ENCODE results near the gene ANXA2R.

ANXA2R gene

GRCh38 chr5:43008363-43009153 lies 31.6 kb downstream of the ANXA2R start:
- CTCF ChIA-PET, result interaction anchor here (0.5 to 3.2 kb wide), 7 partner anchors 12 to 1180 kb away, joined by 3 to 14 read pairs (median 4); no protein-coding TSS in a partner anchor
- Histone ChIP-seq H3K36me3 (ENCODE audit: control insufficient read depth in 2 of 2, insufficient read depth in 1 of 2, low read length in 2 of 2) (no peaks in the 10 kb centered on the region), H3K4me3 (ENCODE audit: low read depth, low read length) (peak overlapping the region; percentile 50), H3K9me3 (ENCODE audit: control insufficient read depth, insufficient read depth, low read depth, low read length) (no peaks in the 10 kb centered on the region), H3K4me1 (ENCODE audit: control insufficient read depth, insufficient read depth, low read length) (peaks cover 3% of the 10 kb centered on the region; the same call in 1 of the 2 replicates), H3K27ac (ENCODE audit: extremely low read depth, low read depth, low read length) (peak overlapping the region; percentile 75)
- POLR2A ChIA-PET, result interaction anchor here (1.1 to 2.9 kb wide), 5 partner anchors 10 to 113 kb away, joined by 4 to 20 read pairs (median 8); partner anchors contain the start of gene ZNF131
- TF ChIP-seq ZBTB11 (tag by site-specific recombination; conservative IDR thresholded peaks at IDR 0.05; ENCODE audit: low read depth) (0 out of 2 replicates have a peak, but pooled peaks have one; percentile 36), ZNF362 (tag by site-specific recombination; IDR thresholded peaks at IDR 0.05) (no peak), PATZ1 (tag by site-specific recombination; IDR thresholded peaks at IDR 0.05) (peak; percentile 49; the same call in 1 of the 2 replicates), ZNF239 (tag by site-specific recombination; IDR thresholded peaks at IDR 0.05) (no peak), PRDM1 (tag by site-specific recombination; IDR thresholded peaks at IDR 0.05) (peak; percentile 77), MYNN (tag by site-specific recombination; IDR thresholded peaks at IDR 0.05; ENCODE audit: borderline replicate concordance) (no peak), ZNF510 (tag by site-specific recombination; IDR thresholded peaks at IDR 0.05; ENCODE audit: insufficient replicate concordance) (no peak), HIC1 (tag by site-specific recombination; IDR thresholded peaks at IDR 0.05) (no peak), ZNF350 (tag by site-specific recombination; IDR thresholded peaks at IDR 0.05) (no peak), KLF9 (tag by site-specific recombination; IDR thresholded peaks at IDR 0.05; ENCODE audit: low read depth) (peak; percentile 31; the same call in 1 of the 2 replicates), KLF1 (tag by site-specific recombination; IDR thresholded peaks at IDR 0.05) (peak; percentile 40; the same call in 1 of the 2 replicates), KLF8 (tag by site-specific recombination; IDR thresholded peaks at IDR 0.05) (peak; percentile 45), ZNF610 (tag by site-specific recombination; IDR thresholded peaks at IDR 0.05; ENCODE audit: borderline replicate concordance) (peak; percentile 49; the same call in 1 of the 2 replicates), ZNF426 (tag by site-specific recombination; IDR thresholded peaks at IDR 0.05) (no peak), ZSCAN18 (tag by site-specific recombination; IDR thresholded peaks at IDR 0.05) (no peak), ZNF514 (tag by site-specific recombination; IDR thresholded peaks at IDR 0.05) (no peak), ZNF664 (tag by site-specific recombination; IDR thresholded peaks at IDR 0.05) (no peak), ZNF391 (tag by site-specific recombination; IDR thresholded peaks at IDR 0.05; ENCODE audit: borderline replicate concordance, low read depth) (peak; percentile 86), ZNF654 (tag by site-specific recombination; IDR thresholded peaks at IDR 0.05; ENCODE audit: low read depth) (no peak), INSM2 (tag by site-specific recombination; IDR thresholded peaks at IDR 0.05) (no peak), PRDM4 (tag by site-specific recombination; IDR thresholded peaks at IDR 0.05) (peak; percentile 74)

Measured in HEK293 (cell line).